ENCODE results near the gene TRIM32. TPM values are rescaled to one million over a fixed set of nuclear protein-coding genes. Genes with fewer than 3 reads are reported as not detected.
A peak's percentile ranks its signal among the peaks of the same experiment; 100 is the strongest.
"Not testable (repeated sequence)": the region's sequence is repeated elsewhere in the genome, so short reads cannot be mapped to it uniquely, and the experiment has no call there.

Gene TRIM32
- total RNA-seq, 1 donor from 2014 or later = 26.4 TPM

DNA sequence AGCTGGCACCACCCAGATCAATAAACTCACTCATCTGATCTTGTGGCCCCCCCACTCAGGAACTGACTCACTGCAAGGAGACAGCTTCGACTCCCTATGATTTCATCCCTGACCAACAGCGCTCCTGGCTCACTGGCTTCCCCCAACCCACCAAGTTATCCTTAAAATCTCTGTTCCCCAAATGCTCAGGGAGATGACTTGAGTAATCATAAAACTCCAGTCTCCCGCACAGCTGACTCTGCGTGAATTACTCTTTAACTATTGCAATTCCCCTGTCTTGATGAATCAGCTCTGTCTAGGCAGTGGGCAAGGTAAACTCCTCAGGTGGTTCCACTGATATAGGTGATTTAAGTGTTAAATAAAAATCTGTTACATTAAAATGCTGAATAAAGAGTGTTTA, 1.9 kb upstream of the TRIM32 start:
- no peak for DNase-seq (ENCODE audit: low read depth)
- H3K27me3 ChIP-seq (ENCODE audit: control insufficient read depth, insufficient read depth, low read length) = no peaks in the 10 kb centered on the region
- no peak overlapping the region for H3K4me3 ChIP-seq (ENCODE audit: low read depth, low read length)
- H3K36me3 ChIP-seq (ENCODE audit: control insufficient read depth, insufficient read depth, low read length) = no peaks in the 10 kb centered on the region
- TF ChIP-seq, protein P1, sequence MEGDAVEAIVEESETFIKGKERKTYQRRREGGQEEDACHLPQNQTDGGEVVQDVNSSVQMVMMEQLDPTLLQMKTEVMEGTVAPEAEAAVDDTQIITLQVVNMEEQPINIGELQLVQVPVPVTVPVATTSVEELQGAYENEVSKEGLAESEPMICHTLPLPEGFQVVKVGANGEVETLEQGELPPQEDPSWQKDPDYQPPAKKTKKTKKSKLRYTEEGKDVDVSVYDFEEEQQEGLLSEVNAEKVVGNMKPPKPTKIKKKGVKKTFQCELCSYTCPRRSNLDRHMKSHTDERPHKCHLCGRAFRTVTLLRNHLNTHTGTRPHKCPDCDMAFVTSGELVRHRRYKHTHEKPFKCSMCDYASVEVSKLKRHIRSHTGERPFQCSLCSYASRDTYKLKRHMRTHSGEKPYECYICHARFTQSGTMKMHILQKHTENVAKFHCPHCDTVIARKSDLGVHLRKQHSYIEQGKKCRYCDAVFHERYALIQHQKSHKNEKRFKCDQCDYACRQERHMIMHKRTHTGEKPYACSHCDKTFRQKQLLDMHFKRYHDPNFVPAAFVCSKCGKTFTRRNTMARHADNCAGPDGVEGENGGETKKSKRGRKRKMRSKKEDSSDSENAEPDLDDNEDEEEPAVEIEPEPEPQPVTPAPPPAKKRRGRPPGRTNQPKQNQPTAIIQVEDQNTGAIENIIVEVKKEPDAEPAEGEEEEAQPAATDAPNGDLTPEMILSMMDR (IDR thresholded peaks at IDR 0.05; ENCODE audit: insufficient read depth, low read length, poor library complexity, severe bottlenecking) = no peak

DNA sequence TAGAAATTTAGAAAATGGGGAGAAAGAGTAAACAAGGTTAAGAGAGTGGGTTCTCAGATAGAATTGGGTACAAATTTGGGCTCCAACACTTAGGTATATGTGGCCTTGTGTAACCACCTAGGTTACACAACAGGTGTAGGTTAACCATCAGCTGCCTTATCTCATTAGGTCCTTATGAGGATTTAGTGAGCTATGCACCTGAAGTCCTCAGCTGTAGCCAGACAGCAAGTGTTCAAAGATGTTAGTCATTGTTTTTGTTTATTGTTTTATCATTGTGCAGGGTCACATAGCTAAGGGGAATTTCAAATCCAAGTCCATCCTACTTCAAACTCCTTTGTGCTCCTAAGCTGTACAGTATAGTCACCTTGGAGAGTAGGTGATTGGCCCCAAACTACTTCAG, 970 bp upstream of the TRIM32 start:
- no peaks in the 10 kb centered on the region for H3K27me3 ChIP-seq (ENCODE audit: control insufficient read depth, insufficient read depth, low read length)
- TF ChIP-seq, protein P1 (IDR thresholded peaks at IDR 0.05; ENCODE audit: insufficient read depth, low read length, poor library complexity, severe bottlenecking) = no peak
- DNase-seq (ENCODE audit: low read depth) = no peak
- no peaks in the 10 kb centered on the region for H3K36me3 ChIP-seq (ENCODE audit: control insufficient read depth, insufficient read depth, low read length)
- H3K4me3 ChIP-seq (ENCODE audit: low read depth, low read length) = no peak overlapping the region

DNA sequence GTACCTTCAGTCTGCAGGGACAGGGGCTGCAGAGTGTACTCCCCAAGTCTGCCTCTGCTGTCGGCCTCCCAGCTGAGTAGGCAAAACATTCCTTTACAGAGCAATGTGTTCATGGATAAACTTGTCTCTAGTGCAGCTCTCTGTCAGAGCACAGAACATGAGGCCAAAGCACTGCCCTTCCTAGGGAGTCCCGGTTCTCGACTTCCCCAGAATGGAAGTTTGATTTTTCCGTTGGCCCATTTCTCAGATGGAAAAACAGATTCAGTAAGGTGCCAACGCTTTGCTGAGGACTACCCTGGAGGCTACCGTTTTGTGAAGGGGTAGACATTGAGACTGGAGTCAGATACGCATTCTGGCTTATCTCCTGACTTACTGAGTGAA, 422 bp upstream of the TRIM32 start:
- no peaks in the 10 kb centered on the region for H3K36me3 ChIP-seq (ENCODE audit: control insufficient read depth, insufficient read depth, low read length)
- no peaks in the 10 kb centered on the region for H3K27me3 ChIP-seq (ENCODE audit: control insufficient read depth, insufficient read depth, low read length)
- H3K4me3 ChIP-seq (ENCODE audit: low read depth, low read length) = peak overlapping the region; percentile 83
- no peak for DNase-seq (ENCODE audit: low read depth)
- TF ChIP-seq, protein P1 (IDR thresholded peaks at IDR 0.05; ENCODE audit: insufficient read depth, low read length, poor library complexity, severe bottlenecking) = no peak

DNA sequence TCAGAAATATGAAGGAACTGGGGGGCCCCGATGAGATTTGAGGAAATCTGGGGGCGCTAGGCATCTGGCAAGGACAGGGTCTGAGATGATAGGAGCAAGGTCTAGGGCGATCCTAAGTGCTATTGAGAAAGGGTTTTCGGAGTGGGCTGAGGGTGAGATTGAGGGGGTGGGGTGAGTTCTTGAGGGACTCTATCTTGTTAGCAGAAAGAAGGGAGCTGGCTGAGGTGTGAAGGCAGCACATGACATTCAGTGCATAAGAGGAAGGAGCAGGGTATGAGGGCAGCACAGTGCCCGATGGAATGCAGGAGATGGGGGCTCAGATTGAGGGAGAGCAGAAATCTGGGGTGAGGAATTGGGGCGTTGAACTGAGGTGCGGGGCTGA, 640 bp downstream of the TRIM32 start:
- TF ChIP-seq, protein P1 (IDR thresholded peaks at IDR 0.05; ENCODE audit: insufficient read depth, low read length, poor library complexity, severe bottlenecking) = no peak
- Histone ChIP-seq H3K4me3 (ENCODE audit: low read depth, low read length) (peak overlapping the region; percentile 83), H3K36me3 (ENCODE audit: control insufficient read depth, insufficient read depth, low read length) (no peaks in the 10 kb centered on the region), H3K27me3 (ENCODE audit: control insufficient read depth, insufficient read depth, low read length) (no peaks in the 10 kb centered on the region)
- no peak for DNase-seq (ENCODE audit: low read depth)

DNA sequence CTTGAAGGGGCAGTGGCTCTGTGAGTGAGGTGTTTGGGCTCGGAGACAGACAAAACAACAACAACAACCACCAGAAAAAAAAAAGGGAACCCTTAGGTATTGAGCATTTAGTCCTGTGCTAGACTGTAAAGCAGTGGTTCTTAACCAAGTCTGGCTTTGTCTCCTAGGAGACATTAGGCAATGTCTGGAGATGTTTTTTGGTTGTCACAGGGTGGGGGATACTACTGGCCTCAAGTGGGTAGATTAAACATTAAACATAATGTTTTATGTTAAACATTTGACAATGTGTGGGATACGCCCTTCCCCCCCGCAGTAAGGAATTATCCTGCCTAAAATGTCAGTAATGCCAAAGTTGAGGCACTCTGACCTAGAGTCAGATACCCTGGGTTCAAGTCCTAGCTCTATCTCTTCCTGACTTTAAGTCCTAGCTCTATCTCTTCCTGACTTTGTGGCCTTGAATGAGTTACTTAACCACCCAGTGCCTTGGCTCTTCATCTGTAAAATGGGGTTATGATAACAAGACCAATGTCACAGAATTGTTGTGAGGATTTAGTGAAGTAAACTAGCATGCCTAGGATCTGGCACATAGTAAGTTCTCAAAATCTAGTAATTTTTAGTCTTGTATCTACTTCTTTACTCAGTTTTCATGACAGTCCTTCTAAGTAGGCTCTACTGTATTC, 1.8 kb downstream of the TRIM32 start:
- TF ChIP-seq, protein P1 (IDR thresholded peaks at IDR 0.05; ENCODE audit: insufficient read depth, low read length, poor library complexity, severe bottlenecking) = no peak
- Histone ChIP-seq H3K36me3 (ENCODE audit: control insufficient read depth, insufficient read depth, low read length) (no peaks in the 10 kb centered on the region), H3K4me3 (ENCODE audit: low read depth, low read length) (no peak overlapping the region), H3K27me3 (ENCODE audit: control insufficient read depth, insufficient read depth, low read length) (no peaks in the 10 kb centered on the region)
- no peak for DNase-seq (ENCODE audit: low read depth)

DNA sequence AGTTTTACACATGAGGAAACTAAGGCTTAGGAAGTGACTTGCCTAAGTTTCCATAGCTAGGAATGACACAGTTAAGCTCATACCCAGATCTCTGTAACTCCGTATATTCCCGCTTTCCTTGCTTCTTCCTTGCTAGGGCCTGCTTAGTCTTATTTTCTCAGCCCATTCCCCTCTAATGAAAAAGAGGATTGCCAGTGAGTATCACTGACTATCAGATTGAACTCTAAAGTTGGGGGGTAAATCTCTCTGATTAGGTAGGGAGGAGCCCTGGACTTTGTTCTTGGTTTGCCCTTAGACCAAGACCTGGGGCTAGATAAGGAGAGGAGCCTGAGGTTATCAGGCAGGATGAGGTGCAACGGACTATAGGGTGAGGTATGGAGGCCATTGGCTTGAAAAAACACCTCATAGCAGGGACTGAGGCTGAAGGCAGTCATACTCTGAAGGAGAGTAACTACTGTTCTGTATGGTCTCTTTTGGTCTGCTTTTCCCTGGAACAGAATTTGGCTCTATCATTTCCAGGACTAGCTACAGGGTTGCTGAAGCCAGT, 2.5 kb downstream of the TRIM32 start:
- no peak for DNase-seq (ENCODE audit: low read depth)
- Histone ChIP-seq H3K36me3 (ENCODE audit: control insufficient read depth, insufficient read depth, low read length) (no peaks in the 10 kb centered on the region), H3K27me3 (ENCODE audit: control insufficient read depth, insufficient read depth, low read length) (no peaks in the 10 kb centered on the region), H3K4me3 (ENCODE audit: low read depth, low read length) (no peak overlapping the region)
- TF ChIP-seq, protein P1 (IDR thresholded peaks at IDR 0.05; ENCODE audit: insufficient read depth, low read length, poor library complexity, severe bottlenecking) = no peak

DNA sequence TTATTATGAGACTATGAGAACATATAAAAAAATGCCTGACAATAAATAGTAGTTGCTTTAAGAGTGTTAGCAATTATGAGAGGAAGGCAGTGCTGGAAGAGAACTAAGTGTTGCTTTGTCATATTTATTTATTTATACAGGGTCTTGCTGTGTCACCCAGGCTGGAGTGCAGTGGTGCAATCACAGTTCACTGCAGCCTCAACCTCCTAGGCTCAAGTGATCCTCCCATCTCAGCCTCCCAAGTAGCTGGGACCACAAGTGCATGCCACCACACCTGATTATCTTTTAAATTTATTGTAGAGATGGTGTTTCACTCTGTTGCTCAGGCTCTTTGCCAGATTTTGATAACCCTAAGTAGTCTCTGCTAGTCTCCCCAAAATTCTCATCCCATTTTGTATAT, 3.7 kb downstream of the TRIM32 start:
- DNase-seq (ENCODE audit: low read depth); H3K36me3 ChIP-seq (ENCODE audit: control insufficient read depth, insufficient read depth, low read length); H3K27me3 ChIP-seq (ENCODE audit: control insufficient read depth, insufficient read depth, low read length); H3K4me3 ChIP-seq (ENCODE audit: low read depth, low read length): not testable (repeated sequence)

Data from kidney epithelial cell (primary cell).